ENCODE measurements around the gene ADGRD1. TPM values are rescaled to one million over a fixed set of nuclear protein-coding genes. Genes with fewer than 3 reads are reported as not detected.

Gene ADGRD1
- total and polyA plus RNA-seq, 2 of the 8 experiments (the other 6 are each of a cell fraction or from before 2014, with no cell fraction given): 0.36 to 0.48 TPM

- TF ChIP-seq CHD7 (IDR thresholded peaks at IDR 0.05; ENCODE audit: insufficient replicate concordance, low read length): no peak
- no peak for TF ChIP-seq EP300 (IDR thresholded peaks at IDR 0.05; ENCODE audit: borderline replicate concordance in 1 of 2, low read depth in 2 of 2, low read length in 2 of 2)
- no peak for TF ChIP-seq SRF (IDR thresholded peaks at IDR 0.05; ENCODE audit: low read depth, low read length)
- TF ChIP-seq TAF7 (optimal IDR thresholded peaks at IDR 0.05; ENCODE audit: borderline replicate concordance, low read depth, low read length): no peak
- no peak for TF ChIP-seq CHD2 (IDR thresholded peaks at IDR 0.05; ENCODE audit: low read length)
- TF ChIP-seq CTBP2 (IDR thresholded peaks at IDR 0.05; ENCODE audit: borderline replicate concordance, insufficient read depth, insufficient read length, low read length): no peak
- no peak for TF ChIP-seq EZH2 (IDR thresholded peaks at IDR 0.05; ENCODE audit: low read depth, low read length, severe bottlenecking)
- TF ChIP-seq RNF2 (IDR thresholded peaks at IDR 0.05; ENCODE audit: borderline replicate concordance, low read depth, low read length, missing control alignments, poor library complexity, severe bottlenecking): no peak
- TF ChIP-seq E2F6 (IDR thresholded peaks at IDR 0.05): no peak
- no peak for TF ChIP-seq CBX5 (IDR thresholded peaks at IDR 0.05; ENCODE audit: low read depth, low read length)
Measured at GRCh38 chr12:131008913-131009270, 55.2 kb downstream of the ADGRD1 start (continued).

Measured in H1 (cell line).